ENCODE measurements around the gene KIF18A.
"Not testable (repeated sequence)": the region's sequence is repeated elsewhere in the genome, so short reads cannot be mapped to it uniquely, and the experiment has no call there.

Gene KIF18A

GRCh38 chr11:28100665-28101064 lies 7.3 kb downstream of the KIF18A start:
- no peak for TF ChIP-seq CTCF (conservative IDR thresholded peaks at IDR 0.05; ENCODE audit: low read depth, low read length)
- no peak overlapping the region for H3K4me3 ChIP-seq (ENCODE audit: low read depth, low read length)

GRCh38 chr11:28099715-28100114 lies 8.2 kb downstream of the KIF18A start:
- no peak for DNase-seq (ENCODE audit: low read depth)
- H3K4me3 ChIP-seq (ENCODE audit: low read depth, low read length) = no peak overlapping the region
- no peak for TF ChIP-seq CTCF (conservative IDR thresholded peaks at IDR 0.05; ENCODE audit: low read depth, low read length)

More at GRCh38 chr11:28100665-28101064, 7.3 kb downstream of the KIF18A start:
- DNase-seq (ENCODE audit: low read depth) = no peak

GRCh38 chr11:28098257-28098656 lies 9.7 kb downstream of the KIF18A start:
- DNase-seq (ENCODE audit: low read depth) = no peak
- H3K4me3 ChIP-seq (ENCODE audit: low read depth, low read length) = no peak overlapping the region
- TF ChIP-seq CTCF (conservative IDR thresholded peaks at IDR 0.05; ENCODE audit: low read depth, low read length) = no peak

GRCh38 chr11:28092786-28093185 lies 15.2 kb downstream of the KIF18A start:
- no peak for TF ChIP-seq CTCF (conservative IDR thresholded peaks at IDR 0.05; ENCODE audit: low read depth, low read length)
- no peak overlapping the region for H3K4me3 ChIP-seq (ENCODE audit: low read depth, low read length)
- no peak for DNase-seq (ENCODE audit: low read depth)

- DNase-seq (ENCODE audit: low read depth) = peak; percentile 39
- TF ChIP-seq CTCF (conservative IDR thresholded peaks at IDR 0.05; ENCODE audit: low read depth, low read length) = no peak
- no peak overlapping the region for H3K4me3 ChIP-seq (ENCODE audit: low read depth, low read length)
Observed at GRCh38 chr11:28090052-28090749, 17.8 kb downstream of the KIF18A start.

- no peak overlapping the region for H3K4me3 ChIP-seq (ENCODE audit: low read depth, low read length)
- DNase-seq (ENCODE audit: low read depth) = peak; percentile 71
- TF ChIP-seq CTCF (conservative IDR thresholded peaks at IDR 0.05; ENCODE audit: low read depth, low read length) = no peak
Observed at GRCh38 chr11:28089378-28089777, 18.6 kb downstream of the KIF18A start.

GRCh38 chr11:28087693-28088092 lies 20.3 kb downstream of the KIF18A start:
- not testable (repeated sequence) for DNase-seq (ENCODE audit: low read depth); H3K4me3 ChIP-seq (ENCODE audit: low read depth, low read length)

- not testable (repeated sequence) for H3K4me3 ChIP-seq (ENCODE audit: low read depth, low read length); DNase-seq (ENCODE audit: low read depth)
Observed at GRCh38 chr11:28087192-28087591, 20.8 kb downstream of the KIF18A start.
